EL (cell line): ENCODE data around the gene MTX2.

Experiments used
- DNase-seq: peaks from one replicate; pipeline ENCODE4 v3.0.0-alpha.2; 2016

Gene MTX2

GRCh38 chr2:176383100-176383499 lies 113.9 kb downstream of the MTX2 start:
- DNase-seq, result no peak

- no peak for DNase-seq
Observed at GRCh38 chr2:176383836-176384442, 114.7 kb downstream of the MTX2 start.

GRCh38 chr2:176385219-176385759 lies 116.0 kb downstream of the MTX2 start:
- DNase-seq, result no peak

- no peak for DNase-seq
Observed at GRCh38 chr2:176385838-176386237, 116.6 kb downstream of the MTX2 start.
